Activated gamma-delta T cell treated with anti-CD3 and anti-CD28 coated beads, Interleukin-2, amount 50 U/mL, for 16 hours (primary cell): ENCODE measurements around the gene SSC4D.
"Not testable (repeated sequence)": the region's sequence is repeated elsewhere in the genome, so short reads cannot be mapped to it uniquely, and the experiment has no call there.

Source experiments
- DNase-seq: peaks from one replicate; pipeline ENCODE4 v3.0.0-alpha.2; 2020; ENCODE audit warnings: low read depth

Gene SSC4D

DNA sequence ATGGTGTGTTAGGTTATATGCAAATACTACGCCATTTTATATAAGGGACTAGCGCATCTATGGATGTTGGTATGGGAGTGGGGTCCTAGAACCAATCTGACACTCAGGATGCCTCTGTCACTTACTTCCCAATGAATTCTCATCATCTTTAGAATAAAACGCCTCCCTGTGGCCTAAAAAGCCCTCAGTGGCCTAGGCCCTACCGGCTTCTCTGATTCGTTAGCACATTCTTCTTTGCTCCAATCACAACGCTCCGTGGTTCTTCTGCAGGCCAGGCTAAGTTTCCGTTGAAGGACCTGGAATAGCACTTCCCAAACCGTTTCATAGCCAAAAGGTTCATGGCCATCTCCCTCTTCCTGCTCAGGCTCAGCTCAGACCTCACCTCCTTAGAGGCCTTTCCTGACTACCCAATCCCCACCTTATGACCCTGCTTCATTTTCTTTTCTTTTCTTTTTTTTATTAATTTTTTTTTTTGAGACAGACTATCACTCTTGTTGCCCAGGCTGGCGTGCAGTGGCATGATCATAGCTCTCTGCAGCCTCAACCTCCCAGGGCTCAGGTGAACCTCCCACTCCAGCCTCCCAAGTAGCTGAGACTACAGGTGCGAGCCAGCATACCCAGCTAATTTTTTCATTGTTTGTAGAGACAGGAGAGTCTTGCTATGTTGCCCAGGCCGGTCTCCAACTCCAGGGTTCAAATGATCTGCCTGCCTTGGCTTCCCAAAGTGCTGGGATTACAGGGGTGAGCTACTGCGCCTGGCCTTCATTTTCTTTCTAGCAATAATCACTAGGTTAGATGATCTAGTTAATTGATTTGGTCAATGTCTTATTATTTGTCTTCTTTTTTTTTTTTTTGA lies 26.2 kb downstream of the SSC4D start:
- no peak for DNase-seq

DNA sequence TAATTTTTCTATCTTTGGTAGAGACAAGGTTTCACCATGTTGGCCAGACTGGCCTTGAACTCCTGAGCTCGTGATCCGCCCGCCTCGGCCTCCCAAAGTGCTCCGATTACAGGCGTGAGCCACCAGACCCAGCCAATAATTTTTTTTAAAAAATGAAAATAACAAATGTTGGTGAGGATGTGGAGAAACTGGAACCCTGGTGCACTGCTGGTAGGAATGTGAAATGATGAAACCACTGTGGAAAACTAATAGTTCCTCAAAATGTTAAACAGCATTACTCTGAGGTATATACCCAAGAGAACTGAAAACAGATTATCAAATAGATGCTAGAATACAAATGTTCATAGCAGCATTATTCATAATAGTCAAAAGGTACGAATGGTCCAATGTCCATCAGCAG lies 27.7 kb downstream of the SSC4D start:
- DNase-seq, result no peak

DNA sequence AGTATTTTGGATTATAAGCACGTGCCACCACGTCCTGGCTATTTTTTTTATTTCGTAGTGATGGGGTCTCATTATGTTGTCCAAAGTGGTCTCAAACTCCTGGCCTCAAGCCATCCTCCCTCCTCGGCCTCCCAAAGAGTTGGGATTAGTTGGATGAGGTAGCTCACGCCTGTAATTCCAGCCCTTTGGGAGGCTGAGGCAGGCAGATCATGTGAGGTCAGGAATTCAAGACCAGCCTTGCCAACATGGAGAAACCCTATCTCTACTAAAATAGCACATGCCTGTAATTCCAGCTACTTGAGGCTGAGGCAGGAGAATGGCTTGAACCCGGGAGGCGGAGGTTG lies 28.9 kb downstream of the SSC4D start:
- no peak for DNase-seq

DNA sequence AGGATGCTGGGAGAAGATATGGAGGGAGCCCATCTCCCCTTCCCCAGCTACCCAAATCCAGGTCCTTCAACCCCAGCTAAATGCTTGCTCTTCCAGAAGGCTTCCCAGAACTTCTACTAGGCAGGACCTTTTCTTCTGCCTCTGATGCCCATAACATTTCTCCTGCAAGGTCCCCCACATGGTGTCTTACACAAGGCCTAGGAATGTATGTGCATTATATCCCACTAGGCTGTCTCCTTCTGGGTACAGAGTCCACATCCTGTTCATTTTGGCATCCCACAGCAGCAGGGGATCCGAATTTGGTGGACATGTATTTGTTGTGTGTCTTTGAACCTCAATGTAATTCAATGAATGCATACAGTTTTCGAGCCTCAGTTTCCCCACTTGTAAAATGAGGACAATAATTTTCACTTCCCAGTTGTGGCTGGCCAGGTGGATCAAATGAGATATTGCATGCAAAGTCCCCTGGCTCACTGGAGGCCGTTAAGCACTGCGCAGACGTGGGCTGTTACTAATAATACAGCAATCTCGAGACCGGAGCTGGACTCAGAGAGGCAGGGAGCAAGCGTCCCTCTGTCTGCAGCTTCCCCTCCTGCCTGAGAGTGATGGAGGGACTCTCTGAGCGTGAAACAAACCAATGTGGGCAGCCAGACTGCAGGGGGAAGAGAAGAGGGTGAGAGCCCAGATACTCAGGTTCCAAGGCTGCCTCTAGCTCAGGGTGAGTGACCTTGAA lies 32.1 kb downstream of the SSC4D start:
- DNase-seq, result no peak

DNA sequence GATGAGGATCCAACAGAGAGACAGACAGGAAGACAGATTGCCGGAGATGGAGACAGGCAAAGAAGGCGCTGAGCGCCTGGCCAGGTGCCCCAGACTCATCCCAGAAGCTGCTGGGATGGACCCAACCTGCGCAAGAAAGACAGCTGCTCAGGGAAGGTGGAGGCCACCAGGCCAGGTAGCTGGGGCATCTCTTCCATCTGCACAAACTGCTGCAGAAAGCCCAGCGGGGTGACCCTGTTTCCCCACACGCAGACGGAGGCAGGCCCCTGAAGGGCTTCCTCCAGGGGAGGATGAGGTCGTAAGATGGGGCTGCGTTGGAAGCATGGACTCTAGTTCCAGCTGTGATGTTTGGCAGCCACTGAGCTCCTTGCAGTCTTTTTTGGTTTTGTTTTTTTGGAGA lies 34.2 kb downstream of the SSC4D start:
- DNase-seq, result no peak

DNA sequence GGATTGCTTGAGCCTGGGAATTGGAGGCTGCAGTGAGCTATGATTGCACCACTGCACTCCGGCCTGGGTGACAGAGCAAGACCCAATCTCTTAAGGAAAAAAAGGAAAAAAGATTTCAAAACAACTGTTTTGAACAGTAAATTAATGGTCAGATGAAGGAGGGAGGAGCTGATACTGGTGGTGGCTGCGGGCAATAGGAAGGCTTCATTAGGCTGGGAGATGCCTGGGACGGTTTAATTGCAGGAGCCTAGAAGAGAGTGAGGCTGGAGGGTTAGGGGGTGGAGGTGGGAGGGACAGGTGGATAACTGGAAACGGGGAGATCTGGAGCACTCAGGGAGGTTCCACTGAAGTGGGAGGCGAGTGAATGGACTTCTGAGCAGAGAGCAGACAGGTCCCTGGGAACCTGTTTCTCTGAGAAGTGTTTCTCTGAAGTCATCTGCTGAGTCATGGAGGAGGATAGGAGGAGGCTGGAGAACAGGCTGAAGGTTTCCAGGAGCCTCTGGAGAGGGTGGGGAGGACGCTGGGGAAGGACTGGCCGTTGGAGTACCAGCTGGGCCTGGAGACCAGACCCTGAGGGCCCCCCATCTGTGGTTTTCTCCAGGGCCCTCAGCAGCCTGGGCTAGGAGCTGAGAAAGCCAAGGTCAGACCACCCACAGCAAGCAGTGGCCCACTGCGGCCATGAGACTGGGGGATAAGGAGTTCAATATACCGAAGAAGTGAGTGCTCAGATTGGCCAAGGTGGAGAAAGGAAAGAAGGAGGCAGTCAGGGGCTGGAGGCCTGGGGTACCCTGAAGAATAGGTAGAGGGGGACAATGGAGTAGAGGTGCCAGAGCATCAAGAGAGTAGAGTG lies 36.3 kb downstream of the SSC4D start:
- no peak for DNase-seq

DNA sequence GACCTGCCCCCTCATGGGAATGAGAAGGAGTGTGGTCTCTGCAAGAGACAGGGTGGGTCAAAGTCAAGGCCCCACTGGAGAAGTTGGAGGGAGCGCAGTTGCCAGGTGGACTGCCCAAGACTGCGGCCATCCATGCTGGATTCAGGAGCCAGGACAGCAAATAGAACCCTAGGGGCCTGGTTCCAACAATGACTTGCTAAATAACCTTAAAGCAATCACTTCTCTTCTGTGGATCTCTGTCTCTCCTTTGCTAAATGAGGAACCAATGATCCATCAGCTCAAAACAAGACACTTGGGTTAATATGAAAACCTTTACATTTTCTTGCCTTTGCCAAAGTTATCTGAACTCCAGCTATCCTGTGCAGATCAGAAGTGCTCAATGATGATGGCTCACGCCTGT lies 38.1 kb downstream of the SSC4D start:
- DNase-seq, result no peak

DNA sequence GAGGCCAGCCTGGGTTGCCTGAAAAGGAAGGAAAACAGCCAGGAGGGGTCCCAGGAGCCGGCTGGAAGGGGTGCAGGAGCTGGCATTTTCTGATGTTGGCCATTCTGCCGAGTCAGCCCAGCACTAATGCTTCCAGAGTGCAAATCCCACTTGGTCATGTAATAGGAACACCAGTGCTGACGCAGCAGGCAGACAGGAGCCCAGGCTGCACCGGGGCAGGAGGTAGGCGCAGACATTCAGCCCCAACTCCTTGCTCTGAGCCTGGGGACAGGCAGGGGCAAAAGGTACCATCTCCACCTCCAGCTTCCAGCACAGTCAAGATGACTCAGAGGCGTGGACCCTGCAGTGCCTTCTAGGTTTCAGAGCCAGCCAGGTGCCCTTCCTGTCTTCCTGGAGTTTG lies 40.5 kb downstream of the SSC4D start:
- DNase-seq, result no peak

DNA sequence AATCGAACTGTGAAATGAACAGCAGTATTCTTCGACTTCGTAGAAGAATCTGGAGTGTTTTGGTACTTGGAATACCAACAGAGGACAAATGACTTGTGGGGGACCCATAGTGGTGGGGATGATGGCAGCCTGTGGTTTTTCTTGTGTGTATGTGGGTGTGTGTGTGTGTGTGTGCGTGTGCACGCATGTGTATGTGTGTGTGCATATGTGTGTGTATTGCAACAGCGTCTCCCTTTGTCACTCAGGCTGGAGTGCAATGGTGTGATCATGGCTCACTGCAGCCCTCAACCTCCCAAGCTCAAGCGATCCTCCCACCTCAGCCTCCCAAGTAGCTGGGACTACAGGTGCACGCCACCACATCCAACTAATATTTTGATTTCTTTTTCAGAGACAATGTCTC lies 41.3 kb downstream of the SSC4D start:
- no peak for DNase-seq

DNA sequence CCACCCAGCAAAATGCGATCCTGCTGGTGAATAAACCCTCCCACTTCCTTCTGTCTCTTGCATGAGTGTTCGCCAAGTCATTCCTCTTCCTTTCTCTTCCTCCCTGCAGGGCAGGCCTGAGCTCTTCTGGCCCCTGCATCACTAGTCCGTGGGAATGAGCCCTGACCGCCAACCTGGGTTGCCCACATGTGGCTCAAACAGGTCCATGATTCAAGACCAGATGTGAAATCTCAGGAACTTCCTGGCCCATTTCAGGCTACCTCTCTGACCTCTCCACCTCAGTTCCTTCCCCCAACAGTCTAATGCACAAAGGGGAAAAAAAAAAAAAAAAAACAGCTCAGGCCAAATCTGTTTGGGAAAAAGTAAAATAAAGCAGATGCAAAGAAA lies 45.3 kb downstream of the SSC4D start:
- no peak for DNase-seq

DNA sequence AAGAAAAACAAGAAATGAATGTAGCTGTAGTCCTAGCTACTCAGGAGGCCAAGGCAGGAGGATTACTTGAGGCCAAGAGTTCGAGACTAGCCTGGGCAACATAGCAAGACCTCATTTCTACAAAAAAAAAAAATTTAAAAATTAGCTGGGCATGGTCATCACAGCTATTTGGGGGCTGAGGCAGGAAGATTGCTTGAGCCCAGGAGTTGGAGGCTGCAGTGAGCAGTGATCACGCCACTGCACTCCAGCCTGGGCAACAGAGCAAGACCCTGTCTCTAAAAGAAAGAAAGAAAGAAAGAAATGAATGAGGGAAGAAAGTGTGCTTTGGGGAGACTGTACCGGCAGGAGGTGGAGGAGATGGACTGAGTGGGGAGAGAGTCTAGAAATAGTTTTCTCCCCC lies 45.7 kb downstream of the SSC4D start:
- not testable (repeated sequence) for DNase-seq

DNA sequence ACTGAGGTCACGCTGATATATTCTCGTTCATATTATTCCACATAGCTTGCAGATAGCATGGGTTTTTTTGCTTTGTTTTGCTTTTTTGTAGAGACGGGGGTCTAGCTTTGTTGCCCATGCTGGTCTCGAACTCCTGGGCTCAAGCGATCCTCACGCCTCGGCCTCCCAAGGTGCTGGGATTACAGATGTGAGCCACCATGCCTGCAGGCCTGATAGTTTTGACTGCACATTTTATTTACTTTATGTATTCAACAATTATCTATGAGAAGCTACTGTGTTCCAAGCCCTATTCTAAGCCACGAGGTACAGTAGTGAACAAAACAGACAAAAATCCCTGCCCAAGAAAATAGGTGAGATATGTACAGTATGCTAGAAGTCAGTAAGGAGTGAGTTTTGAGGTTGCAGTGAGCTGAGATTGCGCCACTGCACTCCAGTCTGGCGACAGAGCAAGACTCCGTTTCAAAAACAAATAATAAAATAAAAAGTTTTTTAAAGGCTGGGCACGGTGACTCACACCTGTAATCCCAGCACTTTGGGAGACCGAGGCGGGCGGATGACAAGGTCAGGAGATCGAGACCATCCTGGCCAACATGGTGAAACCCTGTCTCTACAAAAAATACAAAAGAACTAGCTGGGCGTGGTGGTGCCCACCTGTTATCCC lies 49.4 kb downstream of the SSC4D start:
- DNase-seq, result no peak

DNA sequence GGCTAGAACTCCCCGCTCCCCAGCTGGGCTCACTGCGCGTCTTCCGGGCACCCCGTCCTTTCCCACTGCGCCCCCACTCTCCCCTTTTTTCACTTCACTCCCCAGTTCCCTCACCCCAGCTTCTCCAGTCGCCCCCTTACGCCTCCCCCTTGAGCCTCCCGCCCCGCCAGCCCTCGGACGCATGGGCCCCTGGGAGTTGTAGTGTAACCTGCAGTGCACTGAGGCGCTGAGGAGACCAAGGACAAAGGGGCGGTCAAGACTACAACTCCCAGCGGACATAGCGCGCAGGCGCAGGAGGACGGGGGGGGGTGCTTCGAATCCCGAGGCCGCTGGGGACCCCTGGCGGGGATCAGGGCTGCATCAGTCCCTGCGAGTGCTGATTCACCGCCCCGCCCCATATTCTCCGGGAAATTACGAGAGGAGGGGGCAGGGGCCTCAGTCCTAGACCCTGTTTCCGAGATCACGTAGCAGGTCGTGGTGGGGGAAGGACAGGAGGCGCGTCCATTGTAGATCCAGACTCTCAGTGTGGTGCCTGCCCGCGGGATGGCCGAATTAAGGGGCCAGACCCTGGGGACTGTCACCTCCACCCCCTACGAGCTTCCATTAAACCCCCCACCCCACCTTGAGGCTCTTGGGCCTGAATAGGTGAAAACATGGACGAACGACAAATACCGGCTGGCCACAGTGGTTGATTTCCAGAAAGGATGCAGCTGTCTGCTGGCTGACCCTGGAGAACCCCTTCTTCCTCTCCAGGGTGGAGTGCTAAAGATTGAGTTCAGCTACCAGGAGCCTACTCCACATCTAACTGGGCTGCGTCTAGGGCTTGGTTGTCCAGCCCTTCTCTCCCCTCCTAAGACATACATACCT lies 50.2 kb downstream of the SSC4D start:
- peak; percentile 91 for DNase-seq

DNA sequence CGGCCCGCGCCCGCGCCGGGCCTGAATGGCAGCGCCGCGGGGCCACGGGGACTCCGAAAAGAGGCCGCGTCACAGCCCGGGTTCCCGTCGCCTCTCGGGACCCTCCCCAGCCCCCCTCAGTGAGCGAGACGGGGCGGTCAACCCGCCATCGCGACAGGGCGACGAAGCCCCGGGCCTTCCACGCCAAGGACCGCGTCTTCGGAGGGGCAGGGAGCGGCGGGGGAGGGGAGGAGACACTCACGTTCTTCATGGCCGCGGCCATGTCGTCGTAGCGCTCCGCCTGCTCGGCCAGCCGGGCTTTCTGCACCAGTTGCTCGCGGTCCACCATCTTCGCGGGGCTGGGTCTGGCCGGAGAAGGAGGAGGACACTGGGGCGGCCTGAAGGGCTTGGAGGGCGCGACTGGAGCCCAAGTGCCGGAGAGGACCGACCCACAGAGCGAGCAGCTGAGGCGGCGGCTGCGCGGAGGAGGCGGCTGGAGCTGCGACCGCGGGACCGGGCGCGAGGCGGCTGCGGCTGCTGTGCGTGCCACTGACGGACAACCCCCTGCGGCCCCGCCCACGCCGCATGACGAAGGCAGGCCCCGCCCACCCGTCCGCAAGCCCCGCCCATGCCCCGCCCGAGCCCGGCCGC lies 50.9 kb downstream of the SSC4D start, which contains the start of gene YWHAG:
Gene YWHAG, minus strand, starts transcription at position 511 of the 630 bp plus-strand sequence. Its CDS starts 183 bp downstream, at position 328.
- peak; percentile 80 for DNase-seq

DNA sequence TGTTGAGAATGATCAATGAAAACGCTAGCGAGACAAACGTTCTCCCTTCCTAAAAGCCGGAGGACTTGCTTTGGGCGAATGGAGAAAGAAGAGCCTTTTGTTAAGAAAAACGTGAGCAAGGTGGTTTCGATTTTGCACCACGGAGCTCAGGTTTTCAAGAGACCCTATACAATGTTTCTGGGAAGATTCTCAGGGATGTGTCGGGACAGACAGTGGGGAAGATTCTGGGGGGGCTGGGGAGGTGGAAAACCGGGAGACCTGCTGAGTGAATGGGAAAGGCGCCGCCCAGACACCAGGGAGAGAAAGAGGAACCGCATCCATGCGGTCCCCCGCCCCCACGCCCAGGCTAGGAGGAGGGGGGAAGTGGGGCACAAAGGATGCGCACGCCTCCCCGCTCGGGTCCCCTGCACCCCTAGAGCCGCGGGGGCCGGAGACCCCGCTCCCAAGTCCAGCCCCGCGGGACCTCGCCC lies 51.5 kb downstream of the SSC4D start:
- DNase-seq, result peak; percentile 34

DNA sequence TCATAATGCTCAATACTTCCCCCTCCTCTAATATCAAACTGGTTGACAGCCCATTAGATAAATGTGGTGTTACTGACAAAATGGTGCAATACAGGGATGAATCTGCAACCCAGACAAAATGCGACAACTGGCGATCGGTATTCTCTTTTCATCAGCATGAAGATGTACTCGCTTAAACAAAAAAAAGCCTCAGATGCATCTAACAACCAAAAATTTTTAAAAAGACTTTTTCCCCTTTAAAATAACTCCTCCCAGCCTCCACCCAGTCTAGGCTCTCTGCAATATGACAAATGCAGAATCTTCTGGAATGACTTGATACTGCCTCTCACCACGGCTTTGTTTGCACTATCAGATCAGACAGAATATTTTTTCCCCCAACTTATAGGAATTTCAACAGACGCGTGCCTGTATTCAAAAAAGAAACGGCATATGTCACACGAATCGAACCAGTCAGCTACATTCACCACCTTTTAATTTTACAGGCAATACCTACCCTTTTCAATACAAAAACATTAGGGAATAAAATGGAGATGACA lies 52.0 kb downstream of the SSC4D start:
- DNase-seq, result no peak

DNA sequence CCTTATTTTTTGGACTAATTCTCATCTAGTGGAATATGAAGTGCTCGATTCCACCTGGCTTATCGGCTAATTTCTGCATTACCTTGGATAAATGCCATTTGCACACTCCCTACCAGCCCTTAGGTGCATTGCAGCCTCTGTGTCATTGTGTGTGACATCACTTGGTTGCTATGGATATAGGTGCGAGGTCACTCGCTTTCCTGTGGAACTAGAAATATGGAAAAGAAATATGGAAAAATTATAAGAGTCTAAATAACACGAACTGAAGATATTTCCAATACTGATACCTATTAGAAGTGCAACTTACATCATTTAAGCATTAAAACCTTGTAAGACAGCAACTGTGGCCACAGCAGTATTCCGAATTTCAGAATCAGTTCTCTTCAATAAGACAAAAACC lies 52.7 kb downstream of the SSC4D start:
- no peak for DNase-seq

DNA sequence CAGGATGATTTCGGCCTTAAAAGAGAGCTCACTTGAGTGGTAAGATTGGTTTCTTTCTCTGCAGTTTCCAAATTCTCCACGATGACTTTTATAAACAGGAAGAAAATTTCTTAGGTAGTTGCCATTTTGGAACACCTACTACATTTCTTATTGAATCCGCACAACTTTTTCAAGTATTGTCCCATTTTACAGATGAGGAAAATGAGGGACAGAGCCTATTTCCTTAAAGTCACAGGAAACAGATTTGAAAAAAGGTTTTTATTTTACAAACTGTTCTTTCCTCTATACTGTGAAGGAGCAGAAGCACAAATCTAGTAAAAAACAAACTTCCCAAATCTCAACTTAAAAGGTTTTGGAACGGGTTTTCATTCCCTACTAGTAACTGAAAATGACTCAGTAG lies 53.4 kb downstream of the SSC4D start:
- no peak for DNase-seq

DNA sequence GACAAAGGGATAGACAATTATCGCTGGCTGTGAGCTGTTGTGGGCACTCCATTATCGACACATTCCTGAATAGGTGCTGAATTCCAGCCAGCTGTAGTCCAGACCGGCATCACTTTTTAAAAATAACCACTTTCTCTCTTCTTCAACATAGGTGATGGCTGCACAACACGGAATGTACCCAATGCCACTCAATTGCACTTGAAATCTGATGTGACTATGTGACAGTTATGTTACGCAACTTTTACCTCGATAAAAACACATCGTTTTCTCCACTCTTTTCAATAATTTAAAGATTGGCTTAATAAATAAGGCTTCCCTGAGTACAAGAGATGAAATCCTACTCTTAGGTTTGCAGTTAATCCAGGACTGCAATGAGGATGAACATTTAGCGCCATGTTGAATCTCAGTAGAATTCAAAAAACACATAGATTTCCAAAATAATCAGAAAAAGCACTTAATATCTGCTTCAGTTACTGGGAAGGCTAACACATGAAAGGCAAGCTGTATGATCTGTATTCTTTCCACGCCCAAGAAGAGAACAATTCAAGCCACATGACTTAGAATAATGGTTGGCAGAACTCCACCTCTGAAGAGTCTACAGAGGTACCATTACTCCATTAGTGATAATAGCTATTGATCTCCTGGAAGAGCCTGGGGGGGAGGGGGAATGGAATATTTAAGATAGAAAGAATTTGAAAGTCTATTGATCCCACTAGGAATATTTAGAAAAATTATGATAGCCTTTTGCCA lies 54.3 kb downstream of the SSC4D start:
- no peak for DNase-seq
